Pons (tissue), 1 donor: ENCODE measurements around the gene PPP2R3B.

ENCODE experiments used
- DNase-seq: peaks from one replicate; pipeline ENCODE4 v3.0.0-alpha.2; 2016; ENCODE audit warnings: low spot score

PPP2R3B gene

DNA sequence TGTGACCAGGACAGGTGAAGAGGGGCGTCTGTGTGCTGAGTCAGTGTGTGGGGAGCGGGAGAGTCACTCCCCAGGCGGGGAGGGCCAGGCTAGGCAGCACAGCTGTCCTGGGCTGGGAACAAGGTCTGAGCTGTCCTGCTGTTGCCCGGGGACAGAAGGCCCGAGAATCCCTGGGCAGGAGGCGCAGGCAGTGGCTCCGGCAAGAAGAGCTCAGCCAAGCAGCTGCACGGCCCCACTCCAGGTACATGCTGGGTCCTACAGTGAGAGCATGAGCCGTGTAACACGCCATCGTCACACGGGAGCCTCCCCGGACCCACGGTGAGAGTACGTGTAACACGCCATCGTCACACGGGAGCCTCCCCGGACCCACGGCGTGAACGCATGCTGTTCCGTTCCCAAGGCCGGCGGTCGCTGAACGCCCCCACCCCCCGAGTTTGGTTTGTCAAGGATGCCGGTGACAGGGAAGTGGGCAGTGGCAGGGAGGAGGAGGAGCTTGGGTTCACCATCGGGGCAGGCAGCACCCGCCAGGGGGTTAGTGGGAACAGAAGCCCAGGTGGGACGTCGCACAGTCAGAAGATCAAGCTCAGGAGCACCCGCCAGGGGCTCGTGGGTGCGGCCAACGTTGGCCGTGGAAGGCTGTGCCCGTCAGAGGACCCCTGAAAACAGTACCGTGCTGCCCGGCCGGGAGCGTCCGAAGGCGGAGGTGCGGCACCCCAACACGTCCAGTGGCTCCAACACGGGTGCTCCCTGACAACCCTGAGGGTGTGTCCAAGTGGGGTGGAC is 15.6 kb downstream of the PPP2R3B start:
- DNase-seq: no peak

DNA sequence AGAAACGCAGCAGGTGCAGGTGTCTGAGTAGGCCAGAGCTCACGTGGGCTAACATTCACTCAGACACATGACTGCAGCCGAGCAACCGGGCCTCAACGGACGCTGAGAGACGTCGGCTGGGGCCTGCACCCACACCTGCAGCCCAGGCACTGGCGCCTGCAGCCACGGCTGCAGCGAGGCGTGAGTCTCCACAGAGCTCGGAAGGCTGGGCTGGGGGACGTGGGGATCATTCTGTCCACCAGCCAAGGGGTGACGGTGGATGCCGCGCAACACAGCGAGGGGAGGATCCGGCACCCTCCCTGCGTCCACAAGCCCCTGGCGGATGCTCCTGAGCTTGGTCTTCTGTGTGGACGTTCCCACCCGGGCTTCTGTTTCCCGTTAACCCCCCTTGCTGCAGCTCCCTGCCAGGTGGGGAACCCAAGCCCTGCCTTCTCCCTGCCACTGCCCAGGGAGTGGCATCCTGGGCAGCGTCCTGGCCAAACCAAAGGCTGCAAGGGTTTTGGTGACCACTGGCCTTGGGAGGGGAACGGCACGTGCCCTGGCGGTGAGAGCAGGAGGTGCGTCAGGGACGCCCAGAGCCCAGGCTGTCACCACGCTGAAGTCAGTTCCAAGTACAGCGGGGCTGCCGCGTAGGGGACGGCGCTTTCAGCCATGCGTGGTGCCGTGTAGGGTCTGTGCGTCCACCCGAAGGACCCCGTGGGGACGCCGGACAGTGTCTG is 16.3 kb downstream of the PPP2R3B start:
- DNase-seq: no peak

GRCh38 chrX:369563-370101 is 17.1 kb downstream of the PPP2R3B start:
- DNase-seq: no peak

GRCh38 chrX:368811-369562 is 17.7 kb downstream of the PPP2R3B start:
- no peak for DNase-seq

- DNase-seq: no peak
These were observed 18.8 kb downstream of the PPP2R3B start for GRCh38 chrX:367866-368265.

DNA sequence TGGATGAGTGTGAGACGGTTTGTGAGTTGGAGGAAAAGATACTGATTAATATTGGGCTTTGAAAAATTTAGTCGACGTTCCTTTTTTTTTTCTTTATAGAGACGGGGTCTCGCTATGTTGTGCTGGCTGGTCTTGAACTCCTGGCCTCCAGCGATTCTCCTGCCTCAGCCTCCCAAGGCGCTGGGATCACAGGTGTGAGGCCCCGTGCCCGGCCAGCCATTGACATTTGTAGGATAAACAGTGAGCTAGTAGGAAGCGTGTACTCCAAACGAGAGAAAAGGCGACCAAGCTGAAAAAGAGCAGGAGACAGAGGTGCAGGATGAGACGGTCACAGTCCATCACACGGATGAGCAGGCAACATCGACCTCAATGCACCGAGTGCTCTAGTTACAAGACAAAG is 19.4 kb downstream of the PPP2R3B start:
- DNase-seq: no peak

- no peak for DNase-seq
These were observed 22.9 kb downstream of the PPP2R3B start for GRCh38 chrX:363621-364375.

- no peak for DNase-seq
These were observed 23.6 kb downstream of the PPP2R3B start for GRCh38 chrX:362937-363620.

DNA sequence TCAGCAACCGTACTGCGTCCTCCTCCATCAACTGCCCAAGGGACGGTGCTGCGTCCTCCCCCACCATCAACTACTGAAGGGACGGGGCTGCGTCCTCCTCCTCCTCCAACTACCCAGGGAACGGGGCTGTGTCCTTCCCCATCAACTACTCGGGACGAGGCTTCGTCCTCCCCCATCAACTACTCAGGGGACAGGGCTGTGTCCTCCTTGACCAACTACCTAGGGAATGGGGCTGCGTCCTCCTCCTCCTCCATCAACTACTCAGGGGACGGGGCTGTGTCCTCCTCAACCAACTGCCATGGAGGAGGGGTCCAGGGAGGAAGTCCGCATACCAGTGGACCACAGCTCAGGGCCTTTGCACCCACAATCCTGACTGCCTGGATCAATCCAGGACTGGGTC is 24.4 kb downstream of the PPP2R3B start:
- DNase-seq: no peak

- DNase-seq: no peak
These were observed 25.2 kb downstream of the PPP2R3B start for GRCh38 chrX:361231-362145.

DNA sequence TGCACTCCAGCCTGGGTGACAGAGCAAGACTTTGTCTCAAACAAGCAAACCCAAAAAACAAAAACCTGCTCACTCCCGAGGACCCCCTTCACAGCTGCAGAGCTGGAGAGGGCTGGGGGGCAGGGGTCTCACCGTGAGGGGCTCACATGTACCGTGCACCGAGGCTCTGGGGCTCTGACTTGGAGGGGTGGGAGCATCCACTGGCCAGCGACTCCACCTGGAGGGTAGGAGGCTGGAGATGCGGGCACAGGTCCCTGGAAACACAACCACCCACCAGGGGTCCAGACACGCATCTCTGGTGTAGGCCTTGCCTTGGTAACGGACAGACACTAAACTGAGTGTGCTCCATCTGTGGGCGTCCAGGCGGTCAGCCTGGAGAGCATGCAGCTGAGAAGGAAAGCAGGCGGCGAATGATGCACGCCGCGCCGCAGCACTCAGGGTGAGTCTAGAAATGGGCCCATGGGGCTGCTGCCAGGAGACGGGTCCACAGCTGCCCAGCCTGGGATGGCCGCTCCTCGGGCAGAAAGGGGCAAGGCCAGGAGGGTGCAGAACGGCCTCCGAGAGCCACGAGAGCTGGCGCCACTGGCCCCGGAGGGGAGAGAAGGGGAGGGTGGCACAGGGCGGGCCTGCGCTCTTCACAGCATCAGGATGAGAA is 26.1 kb downstream of the PPP2R3B start:
- no peak for DNase-seq

DNA sequence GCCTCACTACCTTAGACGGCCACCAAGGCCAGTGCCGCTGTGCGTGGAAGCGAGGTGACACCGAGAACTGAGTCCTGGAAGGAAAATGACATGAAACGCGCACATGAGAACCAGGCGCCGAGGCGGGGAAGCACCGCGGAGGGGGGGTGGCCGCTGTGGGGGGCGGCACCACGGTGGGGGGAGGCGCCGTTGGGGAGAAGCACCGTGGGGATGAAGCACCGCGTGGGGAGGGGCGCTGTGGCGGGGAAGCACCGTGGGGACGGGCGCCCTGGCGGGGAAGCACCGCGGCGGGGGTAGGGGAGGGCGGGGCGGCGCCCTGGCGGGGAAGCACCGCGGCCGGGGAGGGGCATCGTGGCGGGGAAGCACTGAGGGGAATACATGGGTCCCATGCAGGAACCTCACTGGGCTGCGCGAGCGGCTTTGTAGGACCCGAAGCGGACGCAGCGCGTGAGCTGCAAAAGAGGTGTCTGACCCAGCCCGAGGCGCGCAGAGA is 28.0 kb downstream of the PPP2R3B start:
- DNase-seq: no peak

DNA sequence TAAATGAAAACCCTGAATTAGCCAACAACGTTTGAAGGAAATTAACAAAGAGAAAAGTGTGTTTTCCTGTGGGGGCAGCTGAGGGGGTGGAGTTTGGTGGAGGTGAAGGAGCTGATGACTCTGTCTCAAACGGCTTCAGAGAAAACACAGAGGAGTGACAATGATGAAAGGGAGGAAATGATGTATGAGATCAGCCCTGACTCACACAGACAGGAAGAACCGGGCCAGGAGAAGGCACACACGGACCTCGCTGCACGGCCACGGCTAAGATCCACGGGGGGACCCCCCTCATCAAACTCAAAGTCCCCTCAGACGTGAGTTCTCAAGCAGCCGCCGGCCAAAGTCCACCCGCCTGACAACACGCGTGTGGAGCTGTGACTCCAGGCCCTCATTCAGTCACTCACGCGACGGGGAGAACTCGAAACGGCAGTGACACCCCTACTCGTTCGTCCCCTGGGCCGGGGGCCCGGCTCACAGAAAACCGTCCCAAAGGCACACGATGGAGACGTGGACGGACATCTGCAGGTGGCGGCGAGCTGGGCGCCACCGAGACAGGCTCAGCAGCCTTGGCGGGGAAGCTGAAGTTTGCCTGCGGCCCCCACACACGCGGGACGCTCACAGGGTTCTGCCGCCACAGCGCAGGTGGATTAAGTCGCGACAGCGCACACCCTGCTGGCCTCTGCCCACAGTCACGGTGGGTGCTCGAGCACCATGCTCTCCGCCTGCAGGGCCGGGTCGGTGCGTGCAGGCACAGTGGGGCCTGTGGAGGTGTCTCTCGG is 28.8 kb downstream of the PPP2R3B start:
- DNase-seq: no peak

GRCh38 chrX:357035-357692 is 29.5 kb downstream of the PPP2R3B start:
- DNase-seq: no peak

GRCh38 chrX:356385-357034 is 30.2 kb downstream of the PPP2R3B start:
- no peak for DNase-seq

GRCh38 chrX:355329-356050 is 31.2 kb downstream of the PPP2R3B start:
- DNase-seq: no peak
